Head of caudate nucleus (tissue), 42 donors: ENCODE results near the gene MBD5.

Experiments
- DNase-seq, 42 donors: peaks; one replicate each; pipeline versions ENCODE4 v3.0.0 to v3.0.0-alpha.2; 2020 to 2021; ENCODE audit warnings: mixed read lengths in 7 of 42
- intact Hi-C: fragments of 100-400 bp; cut with DNase I; formaldehyde crosslinking; loops from one replicate; pipeline ENCODE4 v1.15.0; 2022

Gene MBD5

GRCh38 chr2:148065936-148066335 is 45.0 kb downstream of the MBD5 start:
- DNase-seq: no peak
- intact Hi-C loops: no loop called here

- intact Hi-C loops: no loop called here
- DNase-seq: no peak
Measured at GRCh38 chr2:148067801-148068200, 46.9 kb downstream of the MBD5 start.

GRCh38 chr2:148071351-148071750 is 50.5 kb downstream of the MBD5 start:
- intact Hi-C loops: no loop called here
- DNase-seq: no peak

- DNase-seq: no peak
- intact Hi-C loops: no loop called here
Measured at GRCh38 chr2:148096012-148096411, 75.1 kb downstream of the MBD5 start.

GRCh38 chr2:148102641-148103040 is 81.8 kb downstream of the MBD5 start:
- intact Hi-C loops: no loop called here
- no peak for DNase-seq

- intact Hi-C loops: no loop called here
Measured at GRCh38 chr2:148103946-148104345, 83.1 kb downstream of the MBD5 start.

GRCh38 chr2:148106331-148106730 is 85.4 kb downstream of the MBD5 start:
- intact Hi-C loops: no loop called here
- no peak for DNase-seq

More at GRCh38 chr2:148103946-148104345, 83.1 kb downstream of the MBD5 start:
- no peak for DNase-seq

GRCh38 chr2:148108385-148108784 is 87.5 kb downstream of the MBD5 start:
- intact Hi-C loops: no loop called here
- DNase-seq: no peak

- intact Hi-C loops: no loop called here
- no peak for DNase-seq
Measured at GRCh38 chr2:148110184-148110583, 89.3 kb downstream of the MBD5 start.

- DNase-seq: peak in 3 of 42 donors; percentile 33 to 51 (median 36)
- intact Hi-C loops: no loop called here
Measured at GRCh38 chr2:148122788-148123187, 101.9 kb downstream of the MBD5 start.

GRCh38 chr2:148124271-148124670 is 103.4 kb downstream of the MBD5 start:
- DNase-seq: no peak
- intact Hi-C loops: no loop called here

- DNase-seq: no peak
- intact Hi-C loops: no loop called here
Measured at GRCh38 chr2:148130581-148130980, 109.7 kb downstream of the MBD5 start.

GRCh38 chr2:148132412-148132811 is 111.5 kb downstream of the MBD5 start:
- intact Hi-C loops: no loop called here
- DNase-seq: no peak

GRCh38 chr2:148135705-148136104 is 114.8 kb downstream of the MBD5 start:
- DNase-seq: no peak
- intact Hi-C loops: no loop called here

GRCh38 chr2:148136441-148136840 is 115.5 kb downstream of the MBD5 start:
- intact Hi-C loops: no loop called here
- no peak for DNase-seq

GRCh38 chr2:148161909-148162435 is 141.1 kb downstream of the MBD5 start:
- DNase-seq: no peak
- intact Hi-C loops: no loop called here

- DNase-seq: no peak
- intact Hi-C loops: no loop called here
Measured at GRCh38 chr2:148162871-148163270, 142.0 kb downstream of the MBD5 start.

- no peak for DNase-seq
- intact Hi-C loops: no loop called here
Measured at GRCh38 chr2:148165975-148166374, 145.1 kb downstream of the MBD5 start.

- intact Hi-C loops: no loop called here
Measured at GRCh38 chr2:148167241-148167766, 146.4 kb downstream of the MBD5 start.

GRCh38 chr2:148167855-148168254 is 147.0 kb downstream of the MBD5 start:
- intact Hi-C loops: no loop called here
- no peak for DNase-seq

More at GRCh38 chr2:148167241-148167766, 146.4 kb downstream of the MBD5 start:
- DNase-seq: no peak

GRCh38 chr2:148172131-148172753 is 151.4 kb downstream of the MBD5 start:
- intact Hi-C loops: no loop called here
- DNase-seq: no peak
